H1 (cell line): ENCODE measurements around the gene MAGI2. TPM values are rescaled to one million over a fixed set of nuclear protein-coding genes. Genes with fewer than 3 reads are reported as not detected.

ENCODE experiments used
- FOSL1 ChIP-seq: IDR thresholded peaks from 2 replicates; pipeline ENCODE4 v1.6.1; 2011; ENCODE audit warnings: mild to moderate bottlenecking, low read depth, low read length, moderate library complexity; ENCODE audit not compliant: insufficient read depth
- ZNF274 ChIP-seq: IDR thresholded peaks from 2 replicates; pipeline ENCODE4 v1.7.0; 2012; ENCODE audit warnings: low read length, borderline replicate concordance; ENCODE audit errors: extremely low read depth
- polyA plus RNA-seq, 7 experiments: library from polyadenylated mRNA; depleted of rRNA in 3 of 7; stranded (reverse) in 5 of 7; unstranded in 2 of 7; fragments of >200 nt in 5 of 7; fragments of 200-250 nt in 2 of 7; gene quantifications; 1 replicate in 5 of 7; 2 replicates in 1 of 7; 4 replicates in 1 of 7; pipeline versions ENCODE4 v1.2.1 to v1.2.3, GENCODE V29; 2011 to 2013; ENCODE audit warnings: missing spikeins in 2 of 7, mixed read lengths in 2 of 7
- total RNA-seq: library from RNA; stranded (reverse); fragmentation: NEBNext Ultra II Directional; extraction: Animal tissue kit (Norgen Biotek cat#: 25700); gene quantifications from 2 replicates; pipeline ENCODE4 v1.2.1, GENCODE V29; 2021

The MAGI2 gene
- total and polyA plus RNA-seq, 2 of the 8 experiments (the other 6 are each of a cell fraction or from before 2014, with no cell fraction given) = 6.0 to 27.3 TPM

- TF ChIP-seq ZNF274 (no peak), FOSL1 (no peak)
- TF ChIP-seq, all 59 proteins: peak for 0
These were observed 848.3 kb downstream of the MAGI2 start (continued) for GRCh38 chr7:78605119-78605518.
